ENCODE measurements around the gene DYNLT2B.

DNA sequence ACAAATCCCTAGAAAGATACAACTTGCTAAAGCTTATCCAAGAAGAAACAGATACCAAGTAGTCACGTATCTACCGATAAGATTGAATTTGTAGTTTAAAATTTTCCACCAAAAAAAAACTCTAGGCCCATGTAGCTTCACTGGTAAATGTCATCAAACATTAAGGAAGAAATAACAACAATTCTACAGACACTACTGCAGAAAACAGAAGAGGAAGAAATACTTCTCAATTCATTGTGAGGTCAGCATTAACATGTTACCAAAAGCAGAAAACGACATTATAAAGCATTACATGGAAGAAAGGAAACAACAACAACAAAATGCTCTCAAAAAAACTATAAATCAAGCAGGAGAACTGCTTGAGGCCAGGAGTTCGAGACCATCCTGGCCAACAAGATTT is 47.7 kb upstream of the DYNLT2B start:
- no peak for TF ChIP-seq GABPA (IDR thresholded peaks at IDR 0.05 in 1 of 2, conservative IDR thresholded peaks at IDR 0.05 in 1 of 2)
- no peak for TF ChIP-seq SP1 (IDR thresholded peaks at IDR 0.05)
- TF ChIP-seq, protein P1, sequence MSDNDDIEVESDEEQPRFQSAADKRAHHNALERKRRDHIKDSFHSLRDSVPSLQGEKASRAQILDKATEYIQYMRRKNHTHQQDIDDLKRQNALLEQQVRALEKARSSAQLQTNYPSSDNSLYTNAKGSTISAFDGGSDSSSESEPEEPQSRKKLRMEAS (IDR thresholded peaks at IDR 0.05): no peak
- TF ChIP-seq, protein P2, sequence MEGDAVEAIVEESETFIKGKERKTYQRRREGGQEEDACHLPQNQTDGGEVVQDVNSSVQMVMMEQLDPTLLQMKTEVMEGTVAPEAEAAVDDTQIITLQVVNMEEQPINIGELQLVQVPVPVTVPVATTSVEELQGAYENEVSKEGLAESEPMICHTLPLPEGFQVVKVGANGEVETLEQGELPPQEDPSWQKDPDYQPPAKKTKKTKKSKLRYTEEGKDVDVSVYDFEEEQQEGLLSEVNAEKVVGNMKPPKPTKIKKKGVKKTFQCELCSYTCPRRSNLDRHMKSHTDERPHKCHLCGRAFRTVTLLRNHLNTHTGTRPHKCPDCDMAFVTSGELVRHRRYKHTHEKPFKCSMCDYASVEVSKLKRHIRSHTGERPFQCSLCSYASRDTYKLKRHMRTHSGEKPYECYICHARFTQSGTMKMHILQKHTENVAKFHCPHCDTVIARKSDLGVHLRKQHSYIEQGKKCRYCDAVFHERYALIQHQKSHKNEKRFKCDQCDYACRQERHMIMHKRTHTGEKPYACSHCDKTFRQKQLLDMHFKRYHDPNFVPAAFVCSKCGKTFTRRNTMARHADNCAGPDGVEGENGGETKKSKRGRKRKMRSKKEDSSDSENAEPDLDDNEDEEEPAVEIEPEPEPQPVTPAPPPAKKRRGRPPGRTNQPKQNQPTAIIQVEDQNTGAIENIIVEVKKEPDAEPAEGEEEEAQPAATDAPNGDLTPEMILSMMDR (IDR thresholded peaks at IDR 0.05; ENCODE audit: low read depth, low read length, missing input control): no peak
- TF ChIP-seq, protein P3, sequence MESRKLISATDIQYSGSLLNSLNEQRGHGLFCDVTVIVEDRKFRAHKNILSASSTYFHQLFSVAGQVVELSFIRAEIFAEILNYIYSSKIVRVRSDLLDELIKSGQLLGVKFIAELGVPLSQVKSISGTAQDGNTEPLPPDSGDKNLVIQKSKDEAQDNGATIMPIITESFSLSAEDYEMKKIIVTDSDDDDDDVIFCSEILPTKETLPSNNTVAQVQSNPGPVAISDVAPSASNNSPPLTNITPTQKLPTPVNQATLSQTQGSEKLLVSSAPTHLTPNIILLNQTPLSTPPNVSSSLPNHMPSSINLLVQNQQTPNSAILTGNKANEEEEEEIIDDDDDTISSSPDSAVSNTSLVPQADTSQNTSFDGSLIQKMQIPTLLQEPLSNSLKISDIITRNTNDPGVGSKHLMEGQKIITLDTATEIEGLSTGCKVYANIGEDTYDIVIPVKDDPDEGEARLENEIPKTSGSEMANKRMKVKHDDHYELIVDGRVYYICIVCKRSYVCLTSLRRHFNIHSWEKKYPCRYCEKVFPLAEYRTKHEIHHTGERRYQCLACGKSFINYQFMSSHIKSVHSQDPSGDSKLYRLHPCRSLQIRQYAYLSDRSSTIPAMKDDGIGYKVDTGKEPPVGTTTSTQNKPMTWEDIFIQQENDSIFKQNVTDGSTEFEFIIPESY (IDR thresholded peaks at IDR 0.05): no peak
- TF ChIP-seq RAD21 (IDR thresholded peaks at IDR 0.05): no peak
- TF ChIP-seq, protein P4, sequence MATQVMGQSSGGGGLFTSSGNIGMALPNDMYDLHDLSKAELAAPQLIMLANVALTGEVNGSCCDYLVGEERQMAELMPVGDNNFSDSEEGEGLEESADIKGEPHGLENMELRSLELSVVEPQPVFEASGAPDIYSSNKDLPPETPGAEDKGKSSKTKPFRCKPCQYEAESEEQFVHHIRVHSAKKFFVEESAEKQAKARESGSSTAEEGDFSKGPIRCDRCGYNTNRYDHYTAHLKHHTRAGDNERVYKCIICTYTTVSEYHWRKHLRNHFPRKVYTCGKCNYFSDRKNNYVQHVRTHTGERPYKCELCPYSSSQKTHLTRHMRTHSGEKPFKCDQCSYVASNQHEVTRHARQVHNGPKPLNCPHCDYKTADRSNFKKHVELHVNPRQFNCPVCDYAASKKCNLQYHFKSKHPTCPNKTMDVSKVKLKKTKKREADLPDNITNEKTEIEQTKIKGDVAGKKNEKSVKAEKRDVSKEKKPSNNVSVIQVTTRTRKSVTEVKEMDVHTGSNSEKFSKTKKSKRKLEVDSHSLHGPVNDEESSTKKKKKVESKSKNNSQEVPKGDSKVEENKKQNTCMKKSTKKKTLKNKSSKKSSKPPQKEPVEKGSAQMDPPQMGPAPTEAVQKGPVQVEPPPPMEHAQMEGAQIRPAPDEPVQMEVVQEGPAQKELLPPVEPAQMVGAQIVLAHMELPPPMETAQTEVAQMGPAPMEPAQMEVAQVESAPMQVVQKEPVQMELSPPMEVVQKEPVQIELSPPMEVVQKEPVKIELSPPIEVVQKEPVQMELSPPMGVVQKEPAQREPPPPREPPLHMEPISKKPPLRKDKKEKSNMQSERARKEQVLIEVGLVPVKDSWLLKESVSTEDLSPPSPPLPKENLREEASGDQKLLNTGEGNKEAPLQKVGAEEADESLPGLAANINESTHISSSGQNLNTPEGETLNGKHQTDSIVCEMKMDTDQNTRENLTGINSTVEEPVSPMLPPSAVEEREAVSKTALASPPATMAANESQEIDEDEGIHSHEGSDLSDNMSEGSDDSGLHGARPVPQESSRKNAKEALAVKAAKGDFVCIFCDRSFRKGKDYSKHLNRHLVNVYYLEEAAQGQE (IDR thresholded peaks at IDR 0.05): no peak
- no peak for TF ChIP-seq YY1 (IDR thresholded peaks at IDR 0.05)
- no peak for TF ChIP-seq EGR1 (IDR thresholded peaks at IDR 0.05; ENCODE audit: low read depth in 2 of 2)
- TF ChIP-seq FOXA1 (IDR thresholded peaks at IDR 0.05): no peak
- TF ChIP-seq TAF1 (conservative IDR thresholded peaks at IDR 0.05): no peak
- TF ChIP-seq JUND (IDR thresholded peaks at IDR 0.05): no peak

All from liver (tissue), 3 donors.